Neural progenitor cell (in vitro differentiated cells): ENCODE results near the gene VTI1A. TPM values are rescaled to one million over a fixed set of nuclear protein-coding genes. Genes with fewer than 3 reads are reported as not detected.
A peak's percentile ranks its signal among the peaks of the same experiment; 100 is the strongest.

Source experiments
- DNase-seq: peaks from one replicate; pipeline ENCODE4 v3.0.0-alpha.2; 2016; ENCODE audit warnings: low spot score
- H2AFZ ChIP-seq: fragments of 200-600 bp; sonication (generic); replicated peaks from 2 replicates; pipeline ENCODE4 v1.6.1; 2016; ENCODE audit warnings: antibody characterized with exemption
- H3F3A ChIP-seq: fragments of 200-600 bp; sonication (generic); 2 replicates; pipeline ENCODE4 v1.6.1; 2016; ENCODE audit warnings: antibody characterized with exemption, low read depth
- H3K27ac ChIP-seq: fragments of 200-600 bp; sonication (generic); 2 replicates; pipeline ENCODE4 v1.5.1; 2016; ENCODE audit warnings: mild to moderate bottlenecking
- H3K27me3 ChIP-seq: fragments of 200-600 bp; sonication (generic); 2 replicates; pipeline ENCODE4 v1.6.1; 2016; ENCODE audit warnings: mild to moderate bottlenecking, moderate library complexity
- H3K36me3 ChIP-seq: fragments of 200-600 bp; sonication (generic); 2 replicates; pipeline ENCODE4 v1.5.1; 2016
- H3K4me1 ChIP-seq: fragments of 200-600 bp; sonication (generic); 2 replicates; pipeline ENCODE4 v1.6.1; 2016; ENCODE audit warnings: mixed run types
- H3K4me2 ChIP-seq: fragments of 200-600 bp; sonication (generic); 2 replicates; pipeline ENCODE4 v1.6.1; 2016
- H3K4me3 ChIP-seq: fragments of 200-600 bp; sonication (generic); 2 replicates; pipeline ENCODE4 v1.5.1; 2016
- H3K79me2 ChIP-seq: fragments of 200-600 bp; sonication (generic); 2 replicates; pipeline ENCODE4 v1.6.1; 2016; ENCODE audit warnings: low read depth
- H3K9ac ChIP-seq: fragments of 200-600 bp; sonication (generic); 2 replicates; pipeline ENCODE4 v1.6.1; 2016
- H3K9me3 ChIP-seq: fragments of 200-600 bp; sonication (generic); 2 replicates; pipeline ENCODE4 v1.5.1; 2016; ENCODE audit warnings: low read depth
- H4K20me1 ChIP-seq: fragments of 200-600 bp; sonication (generic); 2 replicates; pipeline ENCODE4 v1.6.1; 2016; ENCODE audit warnings: low read depth
- H3K27ac Mint-ChIP-seq: 3 replicates; pipeline ENCODE4 v1.8.0; 2021; ENCODE audit warnings: mixed read lengths
- H3K27me3 Mint-ChIP-seq: 2 replicates; pipeline ENCODE4 v1.8.0; 2022; ENCODE audit warnings: low read depth, mild to moderate bottlenecking, inconsistent platforms, moderate library complexity, mixed read lengths; ENCODE audit not compliant: insufficient read depth
- H3K36me3 Mint-ChIP-seq: 3 replicates; pipeline ENCODE4 v1.8.0; 2021; ENCODE audit warnings: mixed read lengths
- H3K4me1 Mint-ChIP-seq: 3 replicates; pipeline ENCODE4 v1.8.0; 2021; ENCODE audit warnings: mixed read lengths
- H3K4me3 Mint-ChIP-seq: 3 replicates; pipeline ENCODE4 v1.8.0; 2021; ENCODE audit warnings: mild to moderate bottlenecking, moderate library complexity, mixed read lengths
- H3K9me3 Mint-ChIP-seq: 3 replicates; pipeline ENCODE4 v1.8.0; 2020; ENCODE audit warnings: mixed read lengths
- EZH2 ChIP-seq: fragments of 200-600 bp; sonication (generic); IDR thresholded peaks from 2 replicates; pipeline ENCODE4 v1.6.1; 2017; ENCODE audit warnings: antibody characterized with exemption, mild to moderate bottlenecking, moderate library complexity
- EZH2phosphoT487 ChIP-seq: fragments of 200-600 bp; sonication (generic); IDR thresholded peaks from 2 replicates; pipeline ENCODE4 v1.6.1; 2017; ENCODE audit warnings: antibody characterized with exemption
- total RNA-seq: library from RNA; depleted of rRNA; stranded (reverse); fragments of >200 nt; gene quantifications from 2 replicates; pipeline ENCODE4 v1.2.3, GENCODE V29; 2015; ENCODE audit warnings: low replicate concordance
- TF ChIP-seq, protein P1 (sequence below): fragments of 200-600 bp; sonication (generic); IDR thresholded peaks from 2 replicates; pipeline ENCODE4 v1.5.1; 2017; ENCODE audit warnings: antibody characterized with exemption, mild to moderate bottlenecking

Gene VTI1A
- total RNA-seq, 1 donor from 2014 or later = 28.8 TPM

DNA sequence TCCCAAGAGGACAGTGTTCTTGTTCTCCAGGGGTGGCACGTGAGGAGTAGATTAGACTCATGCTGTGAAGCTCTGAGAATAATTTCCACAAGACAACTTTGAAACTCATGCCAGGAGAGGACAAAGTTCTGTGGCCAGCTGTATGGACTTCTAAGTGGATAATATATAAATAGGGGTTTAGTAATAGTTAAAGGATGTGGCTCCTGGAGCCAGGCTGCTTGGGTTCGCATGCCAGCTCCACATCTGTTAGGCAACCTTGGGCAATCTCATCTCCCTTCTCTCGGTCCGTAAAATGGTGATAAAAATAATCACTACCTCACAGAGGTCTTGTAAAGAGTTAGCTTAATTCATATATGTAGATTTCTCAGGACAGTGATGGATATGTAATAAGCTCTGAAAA is 37.3 kb upstream of the VTI1A start:
- no peak for DNase-seq
- Mint-ChIP-seq H3K4me3 (no peak overlapping the region), H3K9me3 (no peaks in the 10 kb centered on the region), H3K27ac (no peak overlapping the region), H3K27me3 (peaks cover 4% of the 10 kb centered on the region), H3K36me3 (no peaks in the 10 kb centered on the region), H3K4me1 (no peaks in the 10 kb centered on the region)
- Histone ChIP-seq H3K4me1 (no peaks in the 10 kb centered on the region), H3K4me3 (no peak overlapping the region), H3K27ac (no peak overlapping the region), H3K27me3 (no peaks in the 10 kb centered on the region), H3K9me3 (no peaks in the 10 kb centered on the region), H2AFZ (no peak overlapping the region), H3K4me2 (no peak overlapping the region), H4K20me1 (no peaks in the 10 kb centered on the region), H3K9ac (no peak overlapping the region), H3K79me2 (no peaks in the 10 kb centered on the region), H3K36me3 (no peaks in the 10 kb centered on the region), H3F3A (no peaks in the 10 kb centered on the region)
- TF ChIP-seq, protein P1, sequence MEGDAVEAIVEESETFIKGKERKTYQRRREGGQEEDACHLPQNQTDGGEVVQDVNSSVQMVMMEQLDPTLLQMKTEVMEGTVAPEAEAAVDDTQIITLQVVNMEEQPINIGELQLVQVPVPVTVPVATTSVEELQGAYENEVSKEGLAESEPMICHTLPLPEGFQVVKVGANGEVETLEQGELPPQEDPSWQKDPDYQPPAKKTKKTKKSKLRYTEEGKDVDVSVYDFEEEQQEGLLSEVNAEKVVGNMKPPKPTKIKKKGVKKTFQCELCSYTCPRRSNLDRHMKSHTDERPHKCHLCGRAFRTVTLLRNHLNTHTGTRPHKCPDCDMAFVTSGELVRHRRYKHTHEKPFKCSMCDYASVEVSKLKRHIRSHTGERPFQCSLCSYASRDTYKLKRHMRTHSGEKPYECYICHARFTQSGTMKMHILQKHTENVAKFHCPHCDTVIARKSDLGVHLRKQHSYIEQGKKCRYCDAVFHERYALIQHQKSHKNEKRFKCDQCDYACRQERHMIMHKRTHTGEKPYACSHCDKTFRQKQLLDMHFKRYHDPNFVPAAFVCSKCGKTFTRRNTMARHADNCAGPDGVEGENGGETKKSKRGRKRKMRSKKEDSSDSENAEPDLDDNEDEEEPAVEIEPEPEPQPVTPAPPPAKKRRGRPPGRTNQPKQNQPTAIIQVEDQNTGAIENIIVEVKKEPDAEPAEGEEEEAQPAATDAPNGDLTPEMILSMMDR = no peak
- no peak for TF ChIP-seq EZH2
- TF ChIP-seq EZH2phosphoT487 = no peak

DNA sequence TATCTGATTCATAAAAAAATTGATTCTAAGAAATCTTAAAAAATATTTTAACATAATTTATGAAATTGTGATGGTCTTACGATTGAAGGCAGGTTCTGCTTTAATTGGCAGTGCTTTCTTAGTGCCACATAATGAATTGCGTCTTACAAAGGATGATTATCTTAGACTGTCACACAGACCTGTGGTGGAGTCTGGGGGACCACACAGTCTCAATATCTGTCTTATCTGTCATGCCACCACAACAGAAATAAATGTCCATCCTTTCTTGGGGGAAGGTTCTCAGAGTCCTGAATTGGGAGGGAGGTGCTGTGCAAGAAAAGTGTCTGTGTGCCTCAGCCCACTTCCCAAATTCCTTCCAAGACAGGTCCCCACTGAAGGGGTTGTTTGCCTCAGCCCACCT is 34.3 kb upstream of the VTI1A start:
- H3K27me3 ChIP-seq = no peaks in the 10 kb centered on the region
- no peaks in the 10 kb centered on the region for H3K9me3 ChIP-seq
- no peak for DNase-seq
- H3K9ac ChIP-seq = no peak overlapping the region
- TF ChIP-seq, protein P1 = no peak
- TF ChIP-seq EZH2 (no peak), EZH2phosphoT487 (no peak)
- no peak overlapping the region for H3K27ac ChIP-seq
- Mint-ChIP-seq H3K27ac (no peak overlapping the region), H3K4me1 (no peaks in the 10 kb centered on the region), H3K9me3 (no peaks in the 10 kb centered on the region), H3K27me3 (peaks cover 4% of the 10 kb centered on the region), H3K36me3 (no peaks in the 10 kb centered on the region), H3K4me3 (no peak overlapping the region)
- H3K4me2 ChIP-seq = no peak overlapping the region
- H3K4me3 ChIP-seq = no peak overlapping the region
- H2AFZ ChIP-seq = no peak overlapping the region
- H4K20me1 ChIP-seq = no peaks in the 10 kb centered on the region
- no peaks in the 10 kb centered on the region for H3K79me2 ChIP-seq
- no peaks in the 10 kb centered on the region for H3K36me3 ChIP-seq
- no peaks in the 10 kb centered on the region for H3F3A ChIP-seq
- no peaks in the 10 kb centered on the region for H3K4me1 ChIP-seq

DNA sequence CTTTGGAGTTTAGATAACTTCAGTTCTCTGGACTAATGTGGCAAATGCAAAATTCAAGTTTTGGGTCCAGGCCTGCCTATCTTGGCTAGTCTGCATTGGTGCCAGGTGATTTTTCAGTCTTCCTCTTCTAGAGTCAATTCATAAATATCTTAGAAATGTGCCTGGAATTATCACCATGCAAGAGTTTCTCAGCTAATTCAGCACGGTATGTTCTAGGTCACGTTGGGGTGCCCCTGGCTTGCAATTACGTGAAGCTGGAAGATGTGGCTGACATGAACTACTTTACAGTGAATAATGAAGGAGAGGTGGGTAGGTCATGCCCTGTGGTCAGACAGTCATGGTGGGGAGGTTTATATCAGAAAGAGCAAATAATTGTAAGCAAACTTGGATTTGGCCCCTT is 25.3 kb upstream of the VTI1A start:
- Histone ChIP-seq H3K79me2 (no peaks in the 10 kb centered on the region), H3F3A (no peaks in the 10 kb centered on the region), H3K27me3 (no peaks in the 10 kb centered on the region), H3K4me3 (no peak overlapping the region), H3K9ac (no peak overlapping the region), H3K36me3 (no peaks in the 10 kb centered on the region), H3K9me3 (no peaks in the 10 kb centered on the region), H4K20me1 (no peaks in the 10 kb centered on the region), H2AFZ (no peak overlapping the region), H3K4me1 (peaks cover 14% of the 10 kb centered on the region), H3K4me2 (no peak overlapping the region), H3K27ac (no peak overlapping the region)
- DNase-seq = no peak
- Mint-ChIP-seq H3K27me3 (peaks cover 5% of the 10 kb centered on the region), H3K36me3 (no peaks in the 10 kb centered on the region), H3K4me3 (no peak overlapping the region), H3K4me1 (no peaks in the 10 kb centered on the region), H3K9me3 (no peaks in the 10 kb centered on the region), H3K27ac (no peak overlapping the region)
- no peak for TF ChIP-seq EZH2

DNA sequence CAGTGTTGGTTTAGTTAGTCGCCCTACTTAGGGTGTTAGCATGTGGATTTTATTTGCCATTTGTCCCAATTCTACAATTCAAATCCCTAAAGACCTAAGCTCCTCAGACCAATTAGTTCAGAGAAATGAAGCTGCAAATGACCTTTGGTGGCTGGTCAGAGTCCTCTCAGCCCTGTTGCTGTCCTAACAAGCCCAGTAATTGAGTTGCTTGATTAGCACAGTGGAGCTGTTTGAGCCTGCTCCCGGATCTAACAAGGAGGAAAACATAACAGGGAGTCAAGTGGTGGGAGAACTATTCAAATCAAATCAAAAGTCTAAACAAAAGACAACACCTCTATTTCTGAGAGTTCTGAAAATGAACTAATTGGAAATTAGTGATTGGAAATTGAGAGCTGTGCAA is 22.4 kb upstream of the VTI1A start:
- Mint-ChIP-seq H3K36me3 (no peaks in the 10 kb centered on the region), H3K4me3 (no peak overlapping the region), H3K27ac (no peak overlapping the region), H3K9me3 (no peaks in the 10 kb centered on the region), H3K27me3 (peaks cover 4% of the 10 kb centered on the region), H3K4me1 (no peaks in the 10 kb centered on the region)
- Histone ChIP-seq H2AFZ (no peak overlapping the region), H3K36me3 (no peaks in the 10 kb centered on the region), H3K9me3 (no peaks in the 10 kb centered on the region), H3F3A (no peaks in the 10 kb centered on the region), H3K27ac (peak overlapping the region; percentile 32), H3K4me1 (peaks cover 14% of the 10 kb centered on the region), H3K4me2 (peak overlapping the region; percentile 46), H3K9ac (no peak overlapping the region), H4K20me1 (no peaks in the 10 kb centered on the region), H3K4me3 (no peak overlapping the region), H3K79me2 (no peaks in the 10 kb centered on the region), H3K27me3 (no peaks in the 10 kb centered on the region)
- DNase-seq = peak; percentile 46
- TF ChIP-seq EZH2 (no peak), EZH2phosphoT487 (no peak)
- TF ChIP-seq, protein P1 = no peak
